Adipocyte (in vitro differentiated cells): Measurements from ENCODE around the gene MT1B.

ENCODE experiments used
- DNase-seq: peaks from one replicate; pipeline ENCODE4 v3.0.0-alpha.2; 2015; ENCODE audit warnings: low read depth
- H3K27me3 ChIP-seq: replicated peaks from 2 replicates; pipeline ENCODE4 v1.7.0; 2013; ENCODE audit warnings: mild to moderate bottlenecking, low read length, moderate library complexity; ENCODE audit not compliant: control insufficient read depth, insufficient read depth
- H3K36me3 ChIP-seq: 2 replicates; pipeline ENCODE4 v1.7.0; 2013; ENCODE audit warnings: low read length, mild to moderate bottlenecking, moderate library complexity; ENCODE audit not compliant: control insufficient read depth, insufficient read depth, severe bottlenecking
- H3K4me1 ChIP-seq: 2 replicates; pipeline ENCODE4 v1.7.0; 2013; ENCODE audit warnings: mild to moderate bottlenecking, low read length, moderate library complexity; ENCODE audit not compliant: control insufficient read depth, insufficient read depth
- H3K4me3 ChIP-seq: 2 replicates; pipeline ENCODE4 v1.7.0; 2013; ENCODE audit warnings: mild to moderate bottlenecking, low read length, moderate library complexity
- H3K9ac ChIP-seq: 2 replicates; pipeline ENCODE4 v1.7.0; 2013; ENCODE audit warnings: mild to moderate bottlenecking, low read length, moderate library complexity
- H3K9me3 ChIP-seq: 2 replicates; pipeline ENCODE4 v1.7.0; 2013; ENCODE audit warnings: mild to moderate bottlenecking, low read length, moderate library complexity; ENCODE audit not compliant: control insufficient read depth

MT1B gene

GRCh38 chr16:56610017-56610608 lies 41.6 kb upstream of the MT1B start:
- DNase-seq = peak; percentile 86
- peak overlapping the region; percentile 90 for H3K9ac ChIP-seq
- H3K9me3 ChIP-seq = no peaks in the 10 kb centered on the region
- H3K4me3 ChIP-seq = peak overlapping the region; percentile 92
- H3K36me3 ChIP-seq = no peaks in the 10 kb centered on the region
- H3K4me1 ChIP-seq = peaks cover 64% of the 10 kb centered on the region
- no peaks in the 10 kb centered on the region for H3K27me3 ChIP-seq

- no peaks in the 10 kb centered on the region for H3K9me3 ChIP-seq
- peak overlapping the region; percentile 90 for H3K9ac ChIP-seq
- H3K36me3 ChIP-seq = no peaks in the 10 kb centered on the region
- H3K27me3 ChIP-seq = no peaks in the 10 kb centered on the region
- peak; percentile 62 for DNase-seq
- H3K4me3 ChIP-seq = peak overlapping the region; percentile 92
- peaks cover 62% of the 10 kb centered on the region for H3K4me1 ChIP-seq
Measured at GRCh38 chr16:56610609-56611111, 41.0 kb upstream of the MT1B start.

- H3K4me3 ChIP-seq = peak overlapping the region; percentile 92
- no peaks in the 10 kb centered on the region for H3K36me3 ChIP-seq
- no peaks in the 10 kb centered on the region for H3K9me3 ChIP-seq
- peak overlapping the region; percentile 90 for H3K9ac ChIP-seq
- peak; percentile 55 for DNase-seq
- H3K27me3 ChIP-seq = no peaks in the 10 kb centered on the region
- peaks cover 55% of the 10 kb centered on the region for H3K4me1 ChIP-seq
Measured at GRCh38 chr16:56611281-56611833, 40.3 kb upstream of the MT1B start.

GRCh38 chr16:56613706-56614105 lies 38.0 kb upstream of the MT1B start:
- Histone ChIP-seq H3K9me3 (no peaks in the 10 kb centered on the region), H3K9ac (no peak overlapping the region), H3K27me3 (no peaks in the 10 kb centered on the region), H3K4me3 (no peak overlapping the region), H3K36me3 (no peaks in the 10 kb centered on the region), H3K4me1 (peaks cover 47% of the 10 kb centered on the region)
- DNase-seq = no peak

- no peaks in the 10 kb centered on the region for H3K36me3 ChIP-seq
- DNase-seq = peak; percentile 25
- no peaks in the 10 kb centered on the region for H3K9me3 ChIP-seq
- no peak overlapping the region for H3K4me3 ChIP-seq
- peaks cover 40% of the 10 kb centered on the region for H3K4me1 ChIP-seq
- no peak overlapping the region for H3K9ac ChIP-seq
- H3K27me3 ChIP-seq = no peaks in the 10 kb centered on the region
Measured at GRCh38 chr16:56614549-56614991, 37.1 kb upstream of the MT1B start.

GRCh38 chr16:56615353-56615752 lies 36.3 kb upstream of the MT1B start:
- no peak for DNase-seq
- Histone ChIP-seq H3K9me3 (no peaks in the 10 kb centered on the region), H3K9ac (no peak overlapping the region), H3K27me3 (no peaks in the 10 kb centered on the region), H3K4me3 (no peak overlapping the region), H3K36me3 (no peaks in the 10 kb centered on the region), H3K4me1 (peaks cover 34% of the 10 kb centered on the region)

GRCh38 chr16:56616608-56617211 lies 35.0 kb upstream of the MT1B start:
- H3K9me3 ChIP-seq = no peaks in the 10 kb centered on the region
- H3K4me1 ChIP-seq = peaks cover 21% of the 10 kb centered on the region
- peak overlapping the region; percentile 78 for H3K4me3 ChIP-seq
- no peaks in the 10 kb centered on the region for H3K36me3 ChIP-seq
- DNase-seq = no peak
- peak overlapping the region; percentile 81 for H3K9ac ChIP-seq
- H3K27me3 ChIP-seq = no peaks in the 10 kb centered on the region

GRCh38 chr16:56617212-56618085 lies 34.2 kb upstream of the MT1B start:
- H3K4me3 ChIP-seq = peak overlapping the region; percentile 78
- no peaks in the 10 kb centered on the region for H3K27me3 ChIP-seq
- peak overlapping the region; percentile 81 for H3K9ac ChIP-seq
- H3K4me1 ChIP-seq = peaks cover 19% of the 10 kb centered on the region
- H3K36me3 ChIP-seq = no peaks in the 10 kb centered on the region
- DNase-seq = peak; percentile 28
- H3K9me3 ChIP-seq = no peaks in the 10 kb centered on the region

GRCh38 chr16:56618138-56618537 lies 33.5 kb upstream of the MT1B start:
- no peak for DNase-seq
- no peaks in the 10 kb centered on the region for H3K36me3 ChIP-seq
- H3K27me3 ChIP-seq = no peaks in the 10 kb centered on the region

GRCh38 chr16:56620339-56620897 lies 31.3 kb upstream of the MT1B start:
- H3K4me3 ChIP-seq = no peak overlapping the region
- DNase-seq = no peak
- H3K36me3 ChIP-seq = no peaks in the 10 kb centered on the region
- H3K27me3 ChIP-seq = no peaks in the 10 kb centered on the region
- H3K9me3 ChIP-seq = no peaks in the 10 kb centered on the region
- peaks cover 16% of the 10 kb centered on the region for H3K4me1 ChIP-seq
- no peak overlapping the region for H3K9ac ChIP-seq

More at GRCh38 chr16:56618138-56618537, 33.5 kb upstream of the MT1B start:
- no peak overlapping the region for H3K4me3 ChIP-seq
- peaks cover 16% of the 10 kb centered on the region for H3K4me1 ChIP-seq
- H3K9ac ChIP-seq = no peak overlapping the region
- H3K9me3 ChIP-seq = no peaks in the 10 kb centered on the region
